ENCODE measurements around the gene TNFAIP8L2.

TNFAIP8L2 gene

GRCh38 chr1:151147132-151147503, 9.3 kb upstream of the TNFAIP8L2 start:
- H3K4me3 Mint-ChIP-seq: peak overlapping the region; percentile 87 to 89 (median 88)
- no peaks in the 10 kb centered on the region for H3K36me3 Mint-ChIP-seq (ENCODE audit: low read depth)
- H3K9me3 Mint-ChIP-seq: no peaks in the 10 kb centered on the region
- peak overlapping the region; percentile 33 to 88 (median 85) for H3K27ac Mint-ChIP-seq
- no peaks in the 10 kb centered on the region for H3K27me3 Mint-ChIP-seq (ENCODE audit: low read depth)
- peaks cover 40% of the 10 kb centered on the region for H3K4me1 Mint-ChIP-seq
- TF ChIP-seq, protein P1, sequence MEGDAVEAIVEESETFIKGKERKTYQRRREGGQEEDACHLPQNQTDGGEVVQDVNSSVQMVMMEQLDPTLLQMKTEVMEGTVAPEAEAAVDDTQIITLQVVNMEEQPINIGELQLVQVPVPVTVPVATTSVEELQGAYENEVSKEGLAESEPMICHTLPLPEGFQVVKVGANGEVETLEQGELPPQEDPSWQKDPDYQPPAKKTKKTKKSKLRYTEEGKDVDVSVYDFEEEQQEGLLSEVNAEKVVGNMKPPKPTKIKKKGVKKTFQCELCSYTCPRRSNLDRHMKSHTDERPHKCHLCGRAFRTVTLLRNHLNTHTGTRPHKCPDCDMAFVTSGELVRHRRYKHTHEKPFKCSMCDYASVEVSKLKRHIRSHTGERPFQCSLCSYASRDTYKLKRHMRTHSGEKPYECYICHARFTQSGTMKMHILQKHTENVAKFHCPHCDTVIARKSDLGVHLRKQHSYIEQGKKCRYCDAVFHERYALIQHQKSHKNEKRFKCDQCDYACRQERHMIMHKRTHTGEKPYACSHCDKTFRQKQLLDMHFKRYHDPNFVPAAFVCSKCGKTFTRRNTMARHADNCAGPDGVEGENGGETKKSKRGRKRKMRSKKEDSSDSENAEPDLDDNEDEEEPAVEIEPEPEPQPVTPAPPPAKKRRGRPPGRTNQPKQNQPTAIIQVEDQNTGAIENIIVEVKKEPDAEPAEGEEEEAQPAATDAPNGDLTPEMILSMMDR (IDR thresholded peaks at IDR 0.05; ENCODE audit: unreplicated experiment in 3 of 3): no peak

- Mint-ChIP-seq H3K27ac (peak overlapping the region; percentile 33 to 88 (median 85)), H3K36me3 (ENCODE audit: low read depth) (no peaks in the 10 kb centered on the region), H3K4me1 (peaks cover 40% of the 10 kb centered on the region), H3K9me3 (no peaks in the 10 kb centered on the region), H3K4me3 (peak overlapping the region; percentile 87 to 89 (median 88)), H3K27me3 (ENCODE audit: low read depth) (no peaks in the 10 kb centered on the region)
- TF ChIP-seq, protein P1 (IDR thresholded peaks at IDR 0.05; ENCODE audit: unreplicated experiment in 3 of 3): no peak
Measured at GRCh38 chr1:151147665-151148064, 8.8 kb upstream of the TNFAIP8L2 start.

DNA sequence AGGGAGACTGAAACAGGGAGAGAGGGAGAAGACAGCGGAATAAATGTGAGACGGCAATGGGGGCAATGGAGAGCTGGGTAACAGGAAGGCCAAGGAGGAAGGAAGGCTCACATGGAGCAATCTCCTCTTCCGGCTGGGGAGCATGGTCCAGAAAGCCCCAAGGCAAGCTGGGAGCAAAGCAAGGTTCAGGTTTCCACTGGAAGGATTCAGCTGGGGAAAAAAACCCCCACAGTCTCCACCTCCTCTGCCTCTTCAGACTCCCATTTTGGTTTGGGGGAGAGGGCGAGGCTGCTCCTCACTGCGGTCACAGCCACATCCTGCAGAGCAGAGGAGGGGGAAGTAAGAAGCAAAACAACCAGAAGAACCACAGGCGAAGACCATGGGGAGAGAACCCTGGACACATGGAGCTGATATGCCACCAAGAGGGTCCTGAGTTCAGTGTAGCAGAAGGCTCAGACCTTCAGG, 650 bp downstream of the TNFAIP8L2 start:
- Mint-ChIP-seq H3K27me3 (ENCODE audit: low read depth) (no peaks in the 10 kb centered on the region), H3K4me3 (no peak overlapping the region), H3K27ac (no peak overlapping the region), H3K4me1 (no peaks in the 10 kb centered on the region), H3K9me3 (no peaks in the 10 kb centered on the region), H3K36me3 (ENCODE audit: low read depth) (peaks cover 31% of the 10 kb centered on the region)
- TF ChIP-seq, protein P1 (IDR thresholded peaks at IDR 0.05; ENCODE audit: unreplicated experiment in 3 of 3): no peak

GRCh38 chr1:151158326-151158725, 1.9 kb downstream of the TNFAIP8L2 start:
- TF ChIP-seq, protein P1 (IDR thresholded peaks at IDR 0.05; ENCODE audit: unreplicated experiment in 3 of 3): no peak
- Mint-ChIP-seq H3K4me3 (no peak overlapping the region), H3K4me1 (no peaks in the 10 kb centered on the region), H3K36me3 (ENCODE audit: low read depth) (peaks cover 31% of the 10 kb centered on the region), H3K27me3 (ENCODE audit: low read depth) (no peaks in the 10 kb centered on the region), H3K9me3 (no peaks in the 10 kb centered on the region), H3K27ac (no peak overlapping the region)

DNA sequence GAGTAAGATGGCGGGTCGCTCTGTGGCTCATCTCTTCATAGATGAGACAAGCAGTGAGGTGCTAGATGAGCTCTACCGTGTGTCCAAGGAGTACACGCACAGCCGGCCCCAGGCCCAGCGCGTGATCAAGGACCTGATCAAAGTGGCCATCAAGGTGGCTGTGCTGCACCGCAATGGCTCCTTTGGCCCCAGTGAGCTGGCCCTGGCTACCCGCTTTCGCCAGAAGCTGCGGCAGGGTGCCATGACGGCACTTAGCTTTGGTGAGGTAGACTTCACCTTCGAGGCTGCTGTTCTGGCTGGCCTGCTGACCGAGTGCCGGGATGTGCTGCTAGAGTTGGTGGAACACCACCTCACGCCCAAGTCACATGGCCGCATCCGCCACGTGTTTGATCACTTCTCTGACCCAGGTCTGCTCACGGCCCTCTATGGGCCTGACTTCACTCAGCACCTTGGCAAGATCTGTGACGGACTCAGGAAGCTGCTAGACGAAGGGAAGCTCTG, 2.4 kb downstream of the TNFAIP8L2 start:
- Mint-ChIP-seq H3K27me3 (ENCODE audit: low read depth) (no peaks in the 10 kb centered on the region), H3K36me3 (ENCODE audit: low read depth) (peaks cover 31% of the 10 kb centered on the region), H3K4me1 (no peaks in the 10 kb centered on the region), H3K9me3 (no peaks in the 10 kb centered on the region), H3K4me3 (no peak overlapping the region), H3K27ac (no peak overlapping the region)
- TF ChIP-seq, protein P1 (IDR thresholded peaks at IDR 0.05; ENCODE audit: unreplicated experiment in 3 of 3): no peak

GRCh38 chr1:151159373-151159772, 2.9 kb downstream of the TNFAIP8L2 start:
- H3K27ac Mint-ChIP-seq: peak overlapping the region in 1 of 3 experiments; percentile 37
- no peaks in the 10 kb centered on the region for H3K9me3 Mint-ChIP-seq

More at GRCh38 chr1:151159373-151159772, 2.9 kb downstream of the TNFAIP8L2 start:
- Mint-ChIP-seq H3K4me3 (no peak overlapping the region), H3K36me3 (ENCODE audit: low read depth) (peaks cover 31% of the 10 kb centered on the region), H3K27me3 (ENCODE audit: low read depth) (no peaks in the 10 kb centered on the region), H3K4me1 (peaks cover 5% of the 10 kb centered on the region)
- TF ChIP-seq, protein P1 (IDR thresholded peaks at IDR 0.05; ENCODE audit: unreplicated experiment in 3 of 3): no peak
